Neural crest cell (in vitro differentiated cells): ENCODE data around the gene SYT8. TPM values are rescaled to one million over a fixed set of nuclear protein-coding genes. Genes with fewer than 3 reads are reported as not detected.
"Not testable (repeated sequence)": the region's sequence is repeated elsewhere in the genome, so short reads cannot be mapped to it uniquely, and the experiment has no call there.

Experiments
- DNase-seq: peaks from one replicate; pipeline ENCODE4 v3.0.0; 2021; ENCODE audit warnings: low read depth, mixed read lengths, low spot score
- H3K27ac Mint-ChIP-seq: one replicate; pipeline ENCODE4 v1.8.0; 2021; ENCODE audit warnings: mild to moderate bottlenecking, mixed read lengths; ENCODE audit not compliant: unreplicated experiment
- H3K27me3 Mint-ChIP-seq: 2 replicates; pipeline ENCODE4 v1.8.0; 2021; ENCODE audit warnings: low read depth, mild to moderate bottlenecking, mixed read lengths
- H3K36me3 Mint-ChIP-seq: 2 replicates; pipeline ENCODE4 v1.8.0; 2021; ENCODE audit warnings: low read depth, mild to moderate bottlenecking, mixed read lengths
- H3K4me1 Mint-ChIP-seq: 2 replicates; pipeline ENCODE4 v1.8.0; 2021; ENCODE audit warnings: mixed read lengths
- H3K4me3 Mint-ChIP-seq: one replicate; pipeline ENCODE4 v1.8.0; 2021; ENCODE audit warnings: mild to moderate bottlenecking, mixed read lengths
- H3K9me3 Mint-ChIP-seq: 2 replicates; pipeline ENCODE4 v1.8.0; 2021; ENCODE audit warnings: mixed read lengths
- CTCF ChIP-seq: fragments of 200-600 bp; sonication (generic); conservative IDR thresholded peaks from 2 replicates; pipeline ENCODE4 v1.5.0; 2021; ENCODE audit warnings: antibody characterized with exemption, mild to moderate bottlenecking
- total RNA-seq: library from RNA; stranded (reverse); gene quantifications from 2 replicates; pipeline ENCODE4 v1.2.1, GENCODE V29; 2021

The SYT8 gene
- total RNA-seq, 1 donor from 2014 or later: not detected

- DNase-seq: no peak
- no peak overlapping the region for H3K4me3 Mint-ChIP-seq
- no peaks in the 10 kb centered on the region for H3K9me3 Mint-ChIP-seq
- no peak overlapping the region for H3K27ac Mint-ChIP-seq
- no peaks in the 10 kb centered on the region for H3K4me1 Mint-ChIP-seq
- H3K36me3 Mint-ChIP-seq: no peaks in the 10 kb centered on the region
- TF ChIP-seq CTCF: no peak
- peaks cover 32% of the 10 kb centered on the region for H3K27me3 Mint-ChIP-seq
Observed at GRCh38 chr11:1793081-1793480, 41.7 kb upstream of the SYT8 start.

GRCh38 chr11:1796413-1797011 is 38.3 kb upstream of the SYT8 start:
- DNase-seq: no peak
- Mint-ChIP-seq H3K27me3 (peaks cover 28% of the 10 kb centered on the region), H3K4me3 (no peak overlapping the region)

GRCh38 chr11:1797391-1798125 is 37.2 kb upstream of the SYT8 start:
- Mint-ChIP-seq H3K9me3 (no peaks in the 10 kb centered on the region), H3K4me1 (peaks cover 5% of the 10 kb centered on the region), H3K4me3 (no peak overlapping the region), H3K27ac (no peak overlapping the region), H3K36me3 (no peaks in the 10 kb centered on the region), H3K27me3 (peaks cover 20% of the 10 kb centered on the region)
- no peak for TF ChIP-seq CTCF
- no peak for DNase-seq

More at GRCh38 chr11:1796413-1797011, 38.3 kb upstream of the SYT8 start:
- Mint-ChIP-seq H3K36me3 (no peaks in the 10 kb centered on the region), H3K4me1 (peaks cover 5% of the 10 kb centered on the region), H3K27ac (peak overlapping the region; percentile 70), H3K9me3 (no peaks in the 10 kb centered on the region)
- no peak for TF ChIP-seq CTCF

GRCh38 chr11:1803246-1803645 is 31.5 kb upstream of the SYT8 start:
- DNase-seq: no peak
- Mint-ChIP-seq H3K4me3 (no peak overlapping the region), H3K36me3 (no peaks in the 10 kb centered on the region), H3K27me3 (peaks cover 2% of the 10 kb centered on the region), H3K9me3 (no peaks in the 10 kb centered on the region), H3K27ac (no peak overlapping the region), H3K4me1 (peaks cover 5% of the 10 kb centered on the region)
- no peak for TF ChIP-seq CTCF

- H3K27me3 Mint-ChIP-seq, H3K4me3 Mint-ChIP-seq, DNase-seq: not testable (repeated sequence)
Observed at GRCh38 chr11:1803835-1804519, 30.8 kb upstream of the SYT8 start.

GRCh38 chr11:1805525-1805924 is 29.3 kb upstream of the SYT8 start:
- H3K9me3 Mint-ChIP-seq: no peaks in the 10 kb centered on the region
- no peak overlapping the region for H3K4me3 Mint-ChIP-seq
- no peaks in the 10 kb centered on the region for H3K36me3 Mint-ChIP-seq
- no peak for TF ChIP-seq CTCF
- H3K27me3 Mint-ChIP-seq: peaks cover 2% of the 10 kb centered on the region
- H3K27ac Mint-ChIP-seq: no peak overlapping the region
- H3K4me1 Mint-ChIP-seq: no peaks in the 10 kb centered on the region
- no peak for DNase-seq

More at GRCh38 chr11:1803835-1804519, 30.8 kb upstream of the SYT8 start:
- not testable (repeated sequence) for H3K4me1 Mint-ChIP-seq, H3K36me3 Mint-ChIP-seq, H3K27ac Mint-ChIP-seq, H3K9me3 Mint-ChIP-seq
